Endothelial cell (in vitro differentiated cells): ENCODE results near the gene KBTBD12. TPM values are rescaled to one million over a fixed set of nuclear protein-coding genes. Genes with fewer than 3 reads are reported as not detected.

Experiments
- DNase-seq: peaks from one replicate; pipeline ENCODE4 v3.0.0; 2021; ENCODE audit warnings: low spot score
- H3K27ac Mint-ChIP-seq: one replicate; pipeline ENCODE4 v1.8.0; 2021; ENCODE audit warnings: mixed read lengths, inconsistent platforms; ENCODE audit not compliant: unreplicated experiment
- H3K27me3 Mint-ChIP-seq: one replicate; pipeline ENCODE4 v1.8.0; 2021; ENCODE audit warnings: mild to moderate bottlenecking, moderate library complexity, mixed read lengths, inconsistent platforms; ENCODE audit not compliant: unreplicated experiment
- H3K36me3 Mint-ChIP-seq: one replicate; pipeline ENCODE4 v1.8.0; 2021; ENCODE audit warnings: mild to moderate bottlenecking, low read depth, mixed read lengths, inconsistent platforms; ENCODE audit not compliant: unreplicated experiment
- H3K4me1 Mint-ChIP-seq: one replicate; pipeline ENCODE4 v1.8.0; 2021; ENCODE audit warnings: mild to moderate bottlenecking, mixed read lengths, inconsistent platforms; ENCODE audit not compliant: unreplicated experiment
- H3K4me3 Mint-ChIP-seq: one replicate; pipeline ENCODE4 v1.8.0; 2021; ENCODE audit warnings: mild to moderate bottlenecking, mixed read lengths, inconsistent platforms; ENCODE audit not compliant: unreplicated experiment
- H3K9me3 Mint-ChIP-seq: one replicate; pipeline ENCODE4 v1.8.0; 2021; ENCODE audit warnings: mixed read lengths, inconsistent platforms; ENCODE audit not compliant: unreplicated experiment
- total RNA-seq: library from RNA; stranded (reverse); fragmentation: NEBNext Ultra II Directional; extraction: Animal tissue kit (Norgen Biotek cat#: 25700); gene quantifications from one replicate; pipeline ENCODE4 v1.2.1, GENCODE V29; 2021; ENCODE audit not compliant: unreplicated experiment
- TF ChIP-seq, protein P1 (sequence below): fragments of 200-600 bp; sonication (generic); IDR thresholded peaks from one replicate; pipeline ENCODE4 v1.5.0; 2021; ENCODE audit warnings: antibody characterized with exemption; ENCODE audit not compliant: unreplicated experiment

The KBTBD12 gene
- total RNA-seq, 1 donor from 2014 or later: 0.05 TPM

GRCh38 chr3:128009952-128010846, 95.2 kb downstream of the KBTBD12 start:
- H3K4me1 Mint-ChIP-seq: peaks cover 9% of the 10 kb centered on the region
- no peak overlapping the region for H3K4me3 Mint-ChIP-seq
- no peak for DNase-seq
- no peaks in the 10 kb centered on the region for H3K36me3 Mint-ChIP-seq
- TF ChIP-seq, protein P1, sequence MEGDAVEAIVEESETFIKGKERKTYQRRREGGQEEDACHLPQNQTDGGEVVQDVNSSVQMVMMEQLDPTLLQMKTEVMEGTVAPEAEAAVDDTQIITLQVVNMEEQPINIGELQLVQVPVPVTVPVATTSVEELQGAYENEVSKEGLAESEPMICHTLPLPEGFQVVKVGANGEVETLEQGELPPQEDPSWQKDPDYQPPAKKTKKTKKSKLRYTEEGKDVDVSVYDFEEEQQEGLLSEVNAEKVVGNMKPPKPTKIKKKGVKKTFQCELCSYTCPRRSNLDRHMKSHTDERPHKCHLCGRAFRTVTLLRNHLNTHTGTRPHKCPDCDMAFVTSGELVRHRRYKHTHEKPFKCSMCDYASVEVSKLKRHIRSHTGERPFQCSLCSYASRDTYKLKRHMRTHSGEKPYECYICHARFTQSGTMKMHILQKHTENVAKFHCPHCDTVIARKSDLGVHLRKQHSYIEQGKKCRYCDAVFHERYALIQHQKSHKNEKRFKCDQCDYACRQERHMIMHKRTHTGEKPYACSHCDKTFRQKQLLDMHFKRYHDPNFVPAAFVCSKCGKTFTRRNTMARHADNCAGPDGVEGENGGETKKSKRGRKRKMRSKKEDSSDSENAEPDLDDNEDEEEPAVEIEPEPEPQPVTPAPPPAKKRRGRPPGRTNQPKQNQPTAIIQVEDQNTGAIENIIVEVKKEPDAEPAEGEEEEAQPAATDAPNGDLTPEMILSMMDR: no peak
- no peaks in the 10 kb centered on the region for H3K9me3 Mint-ChIP-seq
- no peaks in the 10 kb centered on the region for H3K27me3 Mint-ChIP-seq
- no peak overlapping the region for H3K27ac Mint-ChIP-seq

- Mint-ChIP-seq H3K9me3 (no peaks in the 10 kb centered on the region), H3K4me1 (peaks cover 4% of the 10 kb centered on the region), H3K27me3 (no peaks in the 10 kb centered on the region), H3K27ac (no peak overlapping the region), H3K4me3 (peak overlapping the region; percentile 29), H3K36me3 (no peaks in the 10 kb centered on the region)
- TF ChIP-seq, protein P1: no peak
- DNase-seq: peak; percentile 69
Observed at GRCh38 chr3:128011140-128011539, 96.1 kb downstream of the KBTBD12 start.

DNA sequence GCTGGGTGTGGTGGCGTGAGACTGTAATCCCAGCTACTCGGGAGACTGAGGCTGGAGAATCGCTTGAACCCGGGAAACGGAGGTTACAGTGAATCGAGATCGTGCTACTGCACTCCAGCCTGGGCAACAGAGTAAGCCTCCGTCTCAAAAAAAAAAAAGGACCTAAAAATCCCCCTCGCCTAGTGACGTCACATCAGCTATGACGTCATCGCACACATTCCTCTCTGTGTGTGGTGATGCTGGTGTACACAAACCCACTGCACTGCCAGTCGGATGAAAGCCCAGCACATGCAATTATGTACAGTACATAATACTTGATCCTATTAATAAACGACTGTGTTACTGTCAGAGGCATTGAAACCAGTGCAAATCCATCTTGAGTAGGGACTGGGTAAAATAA, 97.0 kb downstream of the KBTBD12 start:
- H3K36me3 Mint-ChIP-seq: no peaks in the 10 kb centered on the region
- no peak for DNase-seq
- H3K27me3 Mint-ChIP-seq: no peaks in the 10 kb centered on the region

GRCh38 chr3:128014548-128014947, 99.5 kb downstream of the KBTBD12 start:
- Mint-ChIP-seq H3K4me1 (peaks cover 4% of the 10 kb centered on the region), H3K4me3 (no peak overlapping the region), H3K27me3 (no peaks in the 10 kb centered on the region), H3K27ac (no peak overlapping the region), H3K9me3 (no peaks in the 10 kb centered on the region), H3K36me3 (no peaks in the 10 kb centered on the region)
- TF ChIP-seq, protein P1: no peak
- no peak for DNase-seq

More for the DNA sequence above, 97.0 kb downstream of the KBTBD12 start:
- no peak overlapping the region for H3K27ac Mint-ChIP-seq
- peaks cover 4% of the 10 kb centered on the region for H3K4me1 Mint-ChIP-seq
- no peaks in the 10 kb centered on the region for H3K9me3 Mint-ChIP-seq
- no peak overlapping the region for H3K4me3 Mint-ChIP-seq
- TF ChIP-seq, protein P1: no peak

GRCh38 chr3:128016502-128016901, 101.5 kb downstream of the KBTBD12 start:
- no peak for DNase-seq
- H3K4me1 Mint-ChIP-seq: peaks cover under 1% of the 10 kb centered on the region
- no peaks in the 10 kb centered on the region for H3K36me3 Mint-ChIP-seq
- TF ChIP-seq, protein P1: no peak
- no peak overlapping the region for H3K4me3 Mint-ChIP-seq
- H3K27me3 Mint-ChIP-seq: no peaks in the 10 kb centered on the region
- no peaks in the 10 kb centered on the region for H3K9me3 Mint-ChIP-seq
- no peak overlapping the region for H3K27ac Mint-ChIP-seq
